Measurements from ENCODE around the gene PUSL1.

The PUSL1 gene

GRCh38 chr1:1295154-1295923 is 13.1 kb upstream of the PUSL1 start:
- no peak for ATAC-seq

GRCh38 chr1:1296070-1297061 is 12.0 kb upstream of the PUSL1 start:
- no peak for ATAC-seq

- no peak for ATAC-seq
Observed at GRCh38 chr1:1297802-1298424, 10.5 kb upstream of the PUSL1 start.

GRCh38 chr1:1298861-1299685 is 9.3 kb upstream of the PUSL1 start:
- ATAC-seq: no peak

- peak; percentile 68 to 69 for ATAC-seq
Observed at GRCh38 chr1:1299686-1300351, 8.6 kb upstream of the PUSL1 start.

GRCh38 chr1:1300352-1300739 is 8.1 kb upstream of the PUSL1 start:
- no peak for ATAC-seq

GRCh38 chr1:1302006-1302430 is 6.4 kb upstream of the PUSL1 start:
- ATAC-seq: no peak

- no peak for ATAC-seq
Observed at GRCh38 chr1:1302951-1303509, 5.4 kb upstream of the PUSL1 start.

- ATAC-seq: no peak
Observed at GRCh38 chr1:1303736-1304135, 4.7 kb upstream of the PUSL1 start.

- no peak for ATAC-seq
Observed at GRCh38 chr1:1304331-1305299, 3.8 kb upstream of the PUSL1 start.

- ATAC-seq: peak; percentile 24 to 32
Observed at GRCh38 chr1:1305300-1306069, 2.9 kb upstream of the PUSL1 start.

- ATAC-seq: no peak
Observed at GRCh38 chr1:1306070-1306660, 2.2 kb upstream of the PUSL1 start.

GRCh38 chr1:1306661-1307260 is 1.6 kb upstream of the PUSL1 start:
- no peak for ATAC-seq

GRCh38 chr1:1307261-1307922 is 1.0 kb upstream of the PUSL1 start:
- ATAC-seq: no peak

- ATAC-seq: no peak
Observed at GRCh38 chr1:1308756-1309250, 406 bp downstream of the PUSL1 start.

- ATAC-seq: no peak
Observed at GRCh38 chr1:1309251-1310108, 1.1 kb downstream of the PUSL1 start.

GRCh38 chr1:1310109-1310385 is 1.6 kb downstream of the PUSL1 start:
- no peak for ATAC-seq
